Measurements from ENCODE around the gene KCNJ1.

KCNJ1 gene

DNA sequence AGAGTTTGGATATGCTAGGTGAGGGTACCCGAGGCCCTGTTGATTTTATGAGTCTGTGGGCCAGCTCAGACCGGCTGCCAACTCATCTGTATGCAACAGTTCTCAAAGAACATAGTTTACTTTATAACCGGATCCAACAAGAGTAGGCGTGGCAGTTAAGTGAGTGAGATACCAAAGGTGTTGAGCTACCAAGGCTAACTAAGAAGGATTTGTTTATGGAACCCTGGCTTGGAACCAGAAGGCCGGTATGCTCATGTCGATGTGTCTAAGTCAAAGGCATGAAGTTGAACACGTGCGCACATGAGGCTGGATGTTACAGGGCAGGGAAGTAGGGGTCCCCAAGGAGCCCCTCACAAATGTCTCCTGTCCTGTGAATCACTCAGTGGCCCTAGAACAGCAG lies at the start of gene KCNJ1:
Gene KCNJ1 (minus strand): TSS at position 20 of the 400 bp plus-strand sequence. CDS start 27,053 bp downstream, outside the sequence.
- DNase-seq (ENCODE audit: low read depth): no peak
- TF ChIP-seq, protein P1, sequence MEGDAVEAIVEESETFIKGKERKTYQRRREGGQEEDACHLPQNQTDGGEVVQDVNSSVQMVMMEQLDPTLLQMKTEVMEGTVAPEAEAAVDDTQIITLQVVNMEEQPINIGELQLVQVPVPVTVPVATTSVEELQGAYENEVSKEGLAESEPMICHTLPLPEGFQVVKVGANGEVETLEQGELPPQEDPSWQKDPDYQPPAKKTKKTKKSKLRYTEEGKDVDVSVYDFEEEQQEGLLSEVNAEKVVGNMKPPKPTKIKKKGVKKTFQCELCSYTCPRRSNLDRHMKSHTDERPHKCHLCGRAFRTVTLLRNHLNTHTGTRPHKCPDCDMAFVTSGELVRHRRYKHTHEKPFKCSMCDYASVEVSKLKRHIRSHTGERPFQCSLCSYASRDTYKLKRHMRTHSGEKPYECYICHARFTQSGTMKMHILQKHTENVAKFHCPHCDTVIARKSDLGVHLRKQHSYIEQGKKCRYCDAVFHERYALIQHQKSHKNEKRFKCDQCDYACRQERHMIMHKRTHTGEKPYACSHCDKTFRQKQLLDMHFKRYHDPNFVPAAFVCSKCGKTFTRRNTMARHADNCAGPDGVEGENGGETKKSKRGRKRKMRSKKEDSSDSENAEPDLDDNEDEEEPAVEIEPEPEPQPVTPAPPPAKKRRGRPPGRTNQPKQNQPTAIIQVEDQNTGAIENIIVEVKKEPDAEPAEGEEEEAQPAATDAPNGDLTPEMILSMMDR (conservative IDR thresholded peaks at IDR 0.05; ENCODE audit: low read length): no peak
- no peak within 1 kb of the TSS for H3K4me3 ChIP-seq (ENCODE audit: low read length)

DNA sequence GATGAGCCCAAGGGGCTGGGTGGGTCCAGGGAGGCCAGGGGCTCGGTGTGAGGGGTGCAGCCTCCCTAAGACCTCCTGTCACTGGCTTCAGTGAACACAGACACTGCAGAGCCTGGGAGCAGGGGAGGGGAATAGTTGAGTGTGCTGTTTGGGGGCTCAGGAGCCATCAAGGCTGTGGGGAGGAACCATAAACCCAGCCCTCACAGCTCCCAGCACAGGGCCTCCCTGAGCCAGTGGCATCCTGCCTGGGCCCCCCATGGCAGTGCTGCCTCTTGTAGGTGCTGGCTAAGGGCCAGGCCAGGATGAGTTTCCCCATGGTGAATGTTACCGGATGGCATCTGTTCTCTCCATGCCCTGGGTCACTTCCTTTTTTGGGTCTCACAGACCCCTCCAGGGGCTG lies 49.6 kb upstream of the KCNJ1 start:
- TF ChIP-seq, protein P1 (conservative IDR thresholded peaks at IDR 0.05; ENCODE audit: low read length): no peak
- DNase-seq (ENCODE audit: low read depth): no peak
- no peak overlapping the region for H3K4me3 ChIP-seq (ENCODE audit: low read length)

DNA sequence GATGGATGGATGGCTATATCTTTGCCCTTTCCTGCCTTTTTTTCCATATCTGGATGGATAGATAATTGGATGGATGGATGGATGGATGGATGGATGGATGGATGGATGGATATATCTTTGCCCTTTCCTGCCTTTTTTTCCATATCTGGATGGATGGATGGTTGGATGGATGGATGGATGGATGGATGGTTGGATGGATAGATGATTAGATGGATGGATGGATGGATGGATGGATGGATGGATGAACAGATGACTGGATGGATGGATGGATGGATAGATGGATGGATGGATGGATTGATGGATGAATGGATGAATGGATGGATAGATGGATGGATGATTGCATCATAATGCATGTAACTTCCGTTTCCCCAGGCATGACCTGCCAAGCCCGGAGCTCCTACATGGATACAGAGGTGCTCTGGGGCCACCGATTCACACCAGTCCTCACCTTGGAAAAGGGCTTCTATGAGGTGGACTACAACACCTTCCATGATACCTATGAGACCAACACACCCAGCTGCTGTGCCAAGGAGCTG lies 49.0 kb upstream of the KCNJ1 start:
- TF ChIP-seq, protein P1 (conservative IDR thresholded peaks at IDR 0.05; ENCODE audit: low read length): no peak
- DNase-seq (ENCODE audit: low read depth): no peak
- no peak overlapping the region for H3K4me3 ChIP-seq (ENCODE audit: low read length)

DNA sequence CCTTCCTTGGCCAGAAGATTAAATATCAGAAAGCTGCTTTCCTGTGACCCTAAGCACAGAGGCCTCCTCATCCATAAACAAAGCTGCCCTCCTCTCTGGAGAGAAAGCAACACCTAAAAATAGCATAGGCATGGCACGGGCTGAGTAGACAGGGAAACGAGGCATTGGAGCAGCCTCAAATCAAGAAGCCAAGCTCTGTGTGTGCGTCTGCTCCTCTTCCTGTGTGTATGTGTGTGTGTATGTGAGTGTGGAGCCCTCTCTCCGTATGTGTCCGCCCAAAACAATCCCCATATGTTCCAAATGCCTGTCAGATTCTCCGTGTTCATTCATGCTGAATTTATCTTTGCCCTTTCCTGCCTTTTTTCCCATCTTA lies 48.0 kb upstream of the KCNJ1 start:
- DNase-seq (ENCODE audit: low read depth): no peak
- H3K4me3 ChIP-seq (ENCODE audit: low read length): no peak overlapping the region
- TF ChIP-seq, protein P1 (conservative IDR thresholded peaks at IDR 0.05; ENCODE audit: low read length): no peak

DNA sequence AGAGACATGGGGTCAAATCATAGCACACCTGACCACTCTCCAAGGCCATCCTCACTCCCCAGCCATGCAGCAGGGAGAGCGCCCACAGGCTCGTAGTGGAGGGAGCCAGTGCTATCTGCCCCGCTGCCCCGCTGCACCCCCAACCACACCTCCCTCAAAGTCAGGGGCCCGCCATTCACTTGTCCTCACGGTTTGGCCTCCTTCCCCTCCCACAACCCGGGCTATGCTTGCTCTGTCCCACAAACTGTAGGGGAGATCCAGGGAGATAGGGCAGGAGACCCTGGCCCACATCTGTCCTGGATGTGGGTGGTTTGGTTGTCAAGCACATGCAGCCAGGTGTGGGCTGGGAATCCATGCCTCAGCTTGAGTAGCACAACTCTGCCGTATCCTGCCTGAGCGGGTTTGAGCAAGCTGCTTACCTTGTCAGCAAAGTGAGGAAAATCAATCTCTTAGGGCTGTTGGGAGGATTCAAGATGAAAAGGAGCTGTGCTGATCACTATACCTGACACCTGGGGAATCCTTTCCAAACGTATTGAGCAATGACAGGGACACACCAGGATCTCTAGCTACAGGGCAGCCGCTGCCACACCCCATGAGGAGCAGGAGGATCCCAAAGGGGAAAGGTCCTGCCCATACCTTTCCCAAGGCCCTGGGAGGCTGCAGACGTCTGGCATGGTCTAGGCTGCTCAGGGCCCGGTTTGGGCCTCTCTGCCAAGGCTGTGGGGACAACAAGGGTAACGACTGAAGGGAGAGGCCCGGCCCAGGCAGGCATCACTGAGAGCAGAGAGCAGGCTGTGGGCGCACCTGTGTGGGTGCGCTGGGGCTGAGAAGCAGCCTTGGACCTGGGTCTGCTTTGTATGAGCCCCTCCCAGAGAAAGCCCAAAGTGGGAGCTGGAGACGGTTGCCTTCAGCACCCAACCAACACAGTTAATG lies 47.4 kb upstream of the KCNJ1 start:
- DNase-seq (ENCODE audit: low read depth): no peak
- TF ChIP-seq, protein P1 (conservative IDR thresholded peaks at IDR 0.05; ENCODE audit: low read length): no peak
- no peak overlapping the region for H3K4me3 ChIP-seq (ENCODE audit: low read length)

DNA sequence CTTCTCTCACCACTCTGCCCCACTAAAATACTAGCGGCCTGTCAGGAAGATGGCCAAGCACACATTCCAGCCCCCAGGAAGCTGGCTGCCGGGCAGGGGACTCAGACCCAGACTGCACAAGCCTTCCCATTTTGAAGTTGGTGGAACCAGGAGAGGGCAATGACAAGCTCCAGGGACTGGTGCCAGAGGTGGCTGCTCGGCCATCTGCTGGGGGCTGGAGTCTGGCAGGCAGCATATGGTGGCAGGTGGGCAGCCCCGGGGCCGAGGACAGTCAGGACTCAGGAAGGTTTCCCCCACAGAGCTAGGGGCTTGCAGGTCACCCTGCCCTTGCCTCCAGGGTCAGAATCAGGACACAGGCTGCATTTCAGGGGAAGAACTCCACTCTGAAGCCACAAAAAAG lies 46.7 kb upstream of the KCNJ1 start:
- no peak overlapping the region for H3K4me3 ChIP-seq (ENCODE audit: low read length)
- TF ChIP-seq, protein P1 (conservative IDR thresholded peaks at IDR 0.05; ENCODE audit: low read length): no peak
- DNase-seq (ENCODE audit: low read depth): no peak

DNA sequence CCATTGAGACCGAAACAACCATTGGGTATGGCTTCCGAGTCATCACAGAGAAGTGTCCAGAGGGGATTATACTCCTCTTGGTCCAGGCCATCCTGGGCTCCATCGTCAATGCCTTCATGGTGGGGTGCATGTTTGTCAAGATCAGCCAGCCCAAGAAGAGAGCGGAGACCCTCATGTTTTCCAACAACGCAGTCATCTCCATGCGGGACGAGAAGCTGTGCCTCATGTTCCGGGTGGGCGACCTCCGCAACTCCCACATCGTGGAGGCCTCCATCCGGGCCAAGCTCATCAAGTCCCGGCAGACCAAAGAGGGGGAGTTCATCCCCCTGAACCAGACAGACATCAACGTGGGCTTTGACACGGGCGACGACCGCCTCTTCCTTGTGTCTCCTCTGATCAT lies 44.6 kb upstream of the KCNJ1 start:
- TF ChIP-seq, protein P1 (conservative IDR thresholded peaks at IDR 0.05; ENCODE audit: low read length): no peak
- no peak for DNase-seq (ENCODE audit: low read depth)
- no peak overlapping the region for H3K4me3 ChIP-seq (ENCODE audit: low read length)

Data from AG10803 (cell line).